ENCODE data around the gene DNAJC7.

- no peak for TF ChIP-seq NFRKB (IDR thresholded peaks at IDR 0.05; ENCODE audit: low read depth)
- no peak for TF ChIP-seq ZNF274 (IDR thresholded peaks at IDR 0.05; ENCODE audit: borderline replicate concordance, low read depth, low read length)
- no peak for TF ChIP-seq ZNF436 (CRISPR knock-in tag; IDR thresholded peaks at IDR 0.05)
- no peak for TF ChIP-seq ZNF41 (CRISPR knock-in tag; conservative IDR thresholded peaks at IDR 0.05)
- no peak for TF ChIP-seq ZNF398 (CRISPR knock-in tag; IDR thresholded peaks at IDR 0.05)
- no peak for TF ChIP-seq RAD21 (CRISPR knock-in tag; conservative IDR thresholded peaks at IDR 0.05 in 1 of 2, IDR thresholded peaks at IDR 0.05 in 1 of 2)
- TF ChIP-seq ETV6 (IDR thresholded peaks at IDR 0.05; ENCODE audit: borderline replicate concordance in 1 of 2, low read depth in 2 of 2, low read length in 1 of 2): no peak
- TF ChIP-seq ETV6 (CRISPR knock-in tag; IDR thresholded peaks at IDR 0.05; ENCODE audit: borderline replicate concordance): no peak
- TF ChIP-seq ZNF143 (CRISPR knock-in tag; IDR thresholded peaks at IDR 0.05): no peak
- no peak for TF ChIP-seq FOXP4 (CRISPR knock-in tag; IDR thresholded peaks at IDR 0.05; ENCODE audit: borderline replicate concordance)
- no peak for TF ChIP-seq ZNF124 (CRISPR knock-in tag; IDR thresholded peaks at IDR 0.05)
Observed at GRCh38 chr17:42062681-42063080, 45.4 kb upstream of the DNAJC7 start.
